GM12874 (cell line): ENCODE data around the gene CSPG5.

ENCODE experiments used
- CTCF ChIP-seq: IDR thresholded peaks from 2 replicates; pipeline ENCODE4 v1.5.1; 2011; ENCODE audit warnings: low read depth, mild to moderate bottlenecking, control low read depth, low read length, moderate library complexity; ENCODE audit not compliant: insufficient read depth

Gene CSPG5

GRCh38 chr3:47556351-47556750, 22.3 kb downstream of the CSPG5 start:
- no peak for TF ChIP-seq CTCF

GRCh38 chr3:47554335-47554734, 24.3 kb downstream of the CSPG5 start:
- TF ChIP-seq CTCF: no peak

- TF ChIP-seq CTCF: no peak
Observed at GRCh38 chr3:47553407-47553806, 25.3 kb downstream of the CSPG5 start.

- TF ChIP-seq CTCF: no peak
Observed at GRCh38 chr3:47542471-47543173, 36.0 kb downstream of the CSPG5 start.

GRCh38 chr3:47541583-47542108, 37.0 kb downstream of the CSPG5 start:
- no peak for TF ChIP-seq CTCF

- TF ChIP-seq CTCF: no peak
Observed at GRCh38 chr3:47540281-47540680, 38.4 kb downstream of the CSPG5 start.

GRCh38 chr3:47536967-47537366, 41.7 kb downstream of the CSPG5 start:
- no peak for TF ChIP-seq CTCF
